ENCODE data around the gene CDCP2.

DNA sequence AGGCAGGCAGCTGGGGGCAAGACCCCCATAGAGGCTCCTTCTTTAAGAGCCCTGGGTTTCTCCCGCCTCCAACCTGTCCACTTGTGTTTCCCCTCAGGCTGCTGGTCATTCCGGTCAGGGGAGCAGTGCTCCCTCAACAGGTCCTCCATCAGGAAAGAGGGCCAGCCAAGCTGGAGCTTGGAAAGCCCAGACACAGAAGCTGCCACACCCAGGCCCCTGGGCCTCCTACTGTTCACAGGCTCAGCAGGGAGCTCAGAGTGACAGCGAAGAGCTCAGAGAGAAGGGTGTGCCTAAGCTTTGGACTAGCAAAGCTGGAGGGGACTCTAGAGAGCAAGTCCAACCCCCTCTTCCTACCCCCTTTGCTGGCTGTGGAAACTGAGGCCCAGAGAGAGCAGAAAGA lies 10.3 kb upstream of the CDCP2 start:
- TF ChIP-seq TOX (CRISPR knock-in tag; IDR thresholded peaks at IDR 0.05; ENCODE audit: borderline replicate concordance) (no peak), ESRRG (CRISPR knock-in tag; IDR thresholded peaks at IDR 0.05) (no peak), ZC3H10 (CRISPR knock-in tag; IDR thresholded peaks at IDR 0.05) (no peak)
- TF ChIP-seq, protein P1, sequence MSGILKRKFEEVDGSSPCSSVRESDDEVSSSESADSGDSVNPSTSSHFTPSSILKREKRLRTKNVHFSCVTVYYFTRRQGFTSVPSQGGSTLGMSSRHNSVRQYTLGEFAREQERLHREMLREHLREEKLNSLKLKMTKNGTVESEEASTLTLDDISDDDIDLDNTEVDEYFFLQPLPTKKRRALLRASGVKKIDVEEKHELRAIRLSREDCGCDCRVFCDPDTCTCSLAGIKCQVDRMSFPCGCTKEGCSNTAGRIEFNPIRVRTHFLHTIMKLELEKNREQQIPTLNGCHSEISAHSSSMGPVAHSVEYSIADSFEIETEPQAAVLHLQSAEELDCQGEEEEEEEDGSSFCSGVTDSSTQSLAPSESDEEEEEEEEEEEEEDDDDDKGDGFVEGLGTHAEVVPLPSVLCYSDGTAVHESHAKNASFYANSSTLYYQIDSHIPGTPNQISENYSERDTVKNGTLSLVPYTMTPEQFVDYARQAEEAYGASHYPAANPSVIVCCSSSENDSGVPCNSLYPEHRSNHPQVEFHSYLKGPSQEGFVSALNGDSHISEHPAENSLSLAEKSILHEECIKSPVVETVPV (CRISPR knock-in tag; IDR thresholded peaks at IDR 0.05), result no peak

Data from SK-N-SH treated with all-trans-retinoic acid at 6 μM for 48 hours (cell line).